ENCODE measurements around the gene VWA3B. TPM values are rescaled to one million over a fixed set of nuclear protein-coding genes. Genes with fewer than 3 reads are reported as not detected.
A peak's percentile ranks its signal among the peaks of the same experiment; 100 is the strongest.

VWA3B gene
- total RNA-seq, 1 donor from 2014 or later: not detected

DNA sequence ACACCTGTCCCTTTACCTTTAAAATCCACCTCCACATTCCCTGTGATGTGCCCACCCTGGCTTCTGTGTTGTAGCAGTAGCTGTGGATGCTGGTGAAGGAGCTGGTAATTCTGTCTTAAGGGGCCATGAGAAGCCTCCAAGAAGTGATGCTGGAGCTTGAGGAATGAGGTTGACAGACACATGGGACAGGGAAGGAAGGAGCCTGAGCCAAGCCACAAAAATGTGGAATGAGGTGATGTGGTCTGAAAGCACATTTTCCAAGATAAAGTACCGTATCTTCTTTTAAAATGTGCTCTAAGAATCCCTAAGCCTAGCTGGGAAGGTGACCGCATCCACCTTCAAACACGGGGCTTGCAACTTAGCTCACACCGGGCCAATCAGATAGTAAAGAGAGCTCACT lies 31.2 kb downstream of the VWA3B start:
- peaks cover 18% of the 10 kb centered on the region for H3K4me1 Mint-ChIP-seq
- TF ChIP-seq, protein P1, sequence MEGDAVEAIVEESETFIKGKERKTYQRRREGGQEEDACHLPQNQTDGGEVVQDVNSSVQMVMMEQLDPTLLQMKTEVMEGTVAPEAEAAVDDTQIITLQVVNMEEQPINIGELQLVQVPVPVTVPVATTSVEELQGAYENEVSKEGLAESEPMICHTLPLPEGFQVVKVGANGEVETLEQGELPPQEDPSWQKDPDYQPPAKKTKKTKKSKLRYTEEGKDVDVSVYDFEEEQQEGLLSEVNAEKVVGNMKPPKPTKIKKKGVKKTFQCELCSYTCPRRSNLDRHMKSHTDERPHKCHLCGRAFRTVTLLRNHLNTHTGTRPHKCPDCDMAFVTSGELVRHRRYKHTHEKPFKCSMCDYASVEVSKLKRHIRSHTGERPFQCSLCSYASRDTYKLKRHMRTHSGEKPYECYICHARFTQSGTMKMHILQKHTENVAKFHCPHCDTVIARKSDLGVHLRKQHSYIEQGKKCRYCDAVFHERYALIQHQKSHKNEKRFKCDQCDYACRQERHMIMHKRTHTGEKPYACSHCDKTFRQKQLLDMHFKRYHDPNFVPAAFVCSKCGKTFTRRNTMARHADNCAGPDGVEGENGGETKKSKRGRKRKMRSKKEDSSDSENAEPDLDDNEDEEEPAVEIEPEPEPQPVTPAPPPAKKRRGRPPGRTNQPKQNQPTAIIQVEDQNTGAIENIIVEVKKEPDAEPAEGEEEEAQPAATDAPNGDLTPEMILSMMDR (conservative IDR thresholded peaks at IDR 0.05): no peak
- no peak for DNase-seq (ENCODE audit: low read depth, low spot score)
- H3K4me3 Mint-ChIP-seq: no peak overlapping the region
- H3K27ac Mint-ChIP-seq (ENCODE audit: unreplicated experiment): no peak overlapping the region
- H3K27me3 Mint-ChIP-seq (ENCODE audit: low read depth): peaks cover 3% of the 10 kb centered on the region
- H3K36me3 Mint-ChIP-seq (ENCODE audit: low read depth): peaks cover under 1% of the 10 kb centered on the region
- peaks cover 5% of the 10 kb centered on the region for H3K9me3 Mint-ChIP-seq

DNA sequence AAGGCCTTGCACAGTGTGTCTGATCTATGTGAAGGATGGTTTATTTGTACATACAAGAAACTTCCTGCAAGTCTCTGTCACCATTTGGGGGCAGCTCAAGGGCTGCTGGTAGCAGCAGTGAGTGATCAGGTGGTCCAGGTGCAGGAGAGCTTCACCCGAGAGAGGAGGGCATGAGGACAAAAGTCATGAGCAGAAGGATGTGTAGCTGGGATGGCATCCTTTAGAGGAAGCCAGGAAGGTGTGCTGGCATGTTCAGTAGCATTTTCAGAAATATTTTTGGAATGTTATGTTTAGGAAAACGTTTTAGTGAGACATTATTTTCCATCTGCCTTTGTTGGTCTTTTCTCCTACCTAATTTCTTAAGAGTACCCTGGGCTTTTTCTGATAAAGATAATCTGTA lies 31.9 kb downstream of the VWA3B start:
- no peak overlapping the region for H3K27ac Mint-ChIP-seq (ENCODE audit: unreplicated experiment)

DNA sequence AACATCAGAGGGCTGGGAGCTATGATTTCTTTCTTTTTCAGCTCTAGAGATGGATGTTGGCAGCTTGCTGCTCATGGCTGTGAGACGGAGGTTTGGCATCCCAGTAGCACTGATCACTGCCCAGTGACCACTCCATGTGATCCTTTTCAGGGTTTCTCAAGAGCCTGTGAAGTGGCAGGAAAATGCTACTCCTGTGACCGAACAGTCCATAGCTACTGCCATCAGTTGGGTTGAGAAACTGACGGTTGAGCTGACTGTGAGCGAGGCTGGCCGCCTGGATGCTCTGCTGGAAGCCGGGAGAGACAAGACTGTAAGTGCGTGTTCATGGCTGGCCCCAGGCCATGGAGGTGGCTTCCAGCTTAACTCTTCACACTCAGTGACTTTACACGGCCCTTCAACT lies 34.2 kb downstream of the VWA3B start:
- peaks cover 15% of the 10 kb centered on the region for H3K4me1 Mint-ChIP-seq
- no peak for DNase-seq (ENCODE audit: low read depth, low spot score)
- TF ChIP-seq, protein P1 (conservative IDR thresholded peaks at IDR 0.05): no peak
- peaks cover 10% of the 10 kb centered on the region for H3K27me3 Mint-ChIP-seq (ENCODE audit: low read depth)
- H3K36me3 Mint-ChIP-seq (ENCODE audit: low read depth): no peaks in the 10 kb centered on the region
- H3K9me3 Mint-ChIP-seq: peaks cover 2% of the 10 kb centered on the region
- H3K27ac Mint-ChIP-seq (ENCODE audit: unreplicated experiment): no peak overlapping the region
- no peak overlapping the region for H3K4me3 Mint-ChIP-seq

More for the DNA sequence above, 31.9 kb downstream of the VWA3B start:
- TF ChIP-seq, protein P1 (conservative IDR thresholded peaks at IDR 0.05): no peak
- Mint-ChIP-seq H3K36me3 (ENCODE audit: low read depth) (no peaks in the 10 kb centered on the region), H3K9me3 (peaks cover 2% of the 10 kb centered on the region), H3K4me1 (peaks cover 21% of the 10 kb centered on the region), H3K4me3 (no peak overlapping the region), H3K27me3 (ENCODE audit: low read depth) (peaks cover 3% of the 10 kb centered on the region)
- no peak for DNase-seq (ENCODE audit: low read depth, low spot score)

DNA sequence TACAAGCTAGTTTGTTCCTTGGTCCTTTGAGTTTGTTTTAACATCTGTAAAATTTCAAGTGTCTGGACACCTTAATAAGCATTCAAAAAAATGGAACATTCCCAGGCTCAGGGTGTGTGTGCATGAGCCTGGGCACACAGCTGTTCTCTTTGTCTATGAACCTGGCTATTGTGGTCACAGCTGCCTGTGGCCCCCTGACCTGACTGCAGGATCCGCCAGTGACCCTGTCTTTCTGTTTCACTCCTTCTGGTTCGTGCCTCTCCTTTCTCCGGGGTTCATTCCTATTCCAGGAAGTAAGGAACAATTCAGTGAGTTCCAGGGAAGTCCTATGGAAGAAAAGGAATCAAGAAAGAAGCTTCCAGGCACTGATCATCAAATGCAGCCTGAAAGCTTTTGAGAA lies 35.6 kb downstream of the VWA3B start:
- no peak overlapping the region for H3K27ac Mint-ChIP-seq (ENCODE audit: unreplicated experiment)

DNA sequence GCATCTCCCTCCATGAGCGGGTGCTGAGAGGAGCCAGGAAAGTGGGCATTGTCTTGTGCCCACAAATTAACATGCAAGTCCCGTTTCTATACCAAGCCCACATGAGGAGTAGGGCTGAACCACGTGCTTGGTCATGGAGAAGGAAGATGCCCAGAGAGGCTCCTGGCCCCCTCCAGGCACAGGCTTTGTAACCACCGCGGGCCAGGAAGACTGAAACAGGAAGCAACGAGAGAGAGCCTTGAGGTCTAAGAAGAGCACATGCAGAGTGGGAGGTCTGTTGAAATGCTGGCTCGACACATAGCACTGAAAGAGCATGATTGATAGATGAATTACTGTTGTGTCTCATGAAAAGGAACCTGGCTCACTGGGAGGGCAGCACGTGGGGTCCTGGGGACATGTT lies 36.3 kb downstream of the VWA3B start:
- Mint-ChIP-seq H3K4me1 (peaks cover 15% of the 10 kb centered on the region), H3K27me3 (ENCODE audit: low read depth) (peaks cover 10% of the 10 kb centered on the region), H3K36me3 (ENCODE audit: low read depth) (no peaks in the 10 kb centered on the region), H3K9me3 (no peaks in the 10 kb centered on the region), H3K4me3 (no peak overlapping the region), H3K27ac (ENCODE audit: unreplicated experiment) (peak overlapping the region; percentile 61)
- DNase-seq (ENCODE audit: low read depth, low spot score): no peak
- TF ChIP-seq, protein P1 (conservative IDR thresholded peaks at IDR 0.05): no peak

More for the DNA sequence above, 35.6 kb downstream of the VWA3B start:
- no peak for DNase-seq (ENCODE audit: low read depth, low spot score)
- no peaks in the 10 kb centered on the region for H3K9me3 Mint-ChIP-seq
- no peak overlapping the region for H3K4me3 Mint-ChIP-seq
- peaks cover 15% of the 10 kb centered on the region for H3K4me1 Mint-ChIP-seq
- H3K27me3 Mint-ChIP-seq (ENCODE audit: low read depth): peaks cover 10% of the 10 kb centered on the region
- no peaks in the 10 kb centered on the region for H3K36me3 Mint-ChIP-seq (ENCODE audit: low read depth)
- TF ChIP-seq, protein P1 (conservative IDR thresholded peaks at IDR 0.05): no peak

DNA sequence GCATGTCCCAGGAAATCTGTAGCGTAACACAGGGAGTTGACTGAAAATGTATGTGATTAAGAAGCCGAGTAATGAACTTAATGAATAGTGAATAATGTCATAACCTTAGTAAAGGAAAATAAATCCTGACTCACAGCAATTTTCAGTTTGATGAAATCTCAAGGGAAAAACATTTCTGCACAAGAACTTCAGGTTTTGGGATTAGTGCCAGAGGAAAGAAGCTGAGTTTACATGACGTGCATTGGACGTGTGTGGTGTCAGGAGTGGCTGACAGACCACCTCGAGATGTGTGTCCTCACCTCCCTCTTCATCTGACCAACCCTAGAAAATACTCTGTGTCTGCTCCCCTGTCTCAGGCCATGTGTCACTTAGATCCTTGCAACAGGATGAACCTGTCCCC lies 39.1 kb downstream of the VWA3B start:
- Mint-ChIP-seq H3K36me3 (ENCODE audit: low read depth) (no peaks in the 10 kb centered on the region), H3K4me3 (no peak overlapping the region), H3K27me3 (ENCODE audit: low read depth) (peaks cover 7% of the 10 kb centered on the region), H3K9me3 (no peaks in the 10 kb centered on the region), H3K27ac (ENCODE audit: unreplicated experiment) (peak overlapping the region; percentile 72), H3K4me1 (peaks cover 15% of the 10 kb centered on the region)
- DNase-seq (ENCODE audit: low read depth, low spot score): no peak
- TF ChIP-seq, protein P1 (conservative IDR thresholded peaks at IDR 0.05): no peak

Data from neural crest cell (in vitro differentiated cells).